Subcutaneous adipose tissue (tissue), 4 donors: ENCODE data around the gene NAA20. TPM values are rescaled to one million over a fixed set of nuclear protein-coding genes. Genes with fewer than 3 reads are reported as not detected.

Source experiments
- CTCF ChIP-seq: fragments of 450-650 bp; IDR thresholded peaks from one replicate; pipeline ENCODE4 v1.5.1; 2016; ENCODE audit warnings: low read depth, mild to moderate bottlenecking, control low read depth, antibody characterized with exemption, moderate library complexity
- total RNA-seq, 4 donors: library from RNA; depleted of rRNA; stranded (reverse); fragments of >200 nt; gene quantifications; one replicate each; pipeline ENCODE4 v1.1.0, GENCODE V29; 2016

NAA20 gene, protein sequence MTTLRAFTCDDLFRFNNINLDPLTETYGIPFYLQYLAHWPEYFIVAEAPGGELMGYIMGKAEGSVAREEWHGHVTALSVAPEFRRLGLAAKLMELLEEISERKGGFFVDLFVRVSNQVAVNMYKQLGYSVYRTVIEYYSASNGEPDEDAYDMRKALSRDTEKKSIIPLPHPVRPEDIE
- total RNA-seq: 10 to 100 TPM; 25.4 to 46.7 (median 42.2) TPM

DNA sequence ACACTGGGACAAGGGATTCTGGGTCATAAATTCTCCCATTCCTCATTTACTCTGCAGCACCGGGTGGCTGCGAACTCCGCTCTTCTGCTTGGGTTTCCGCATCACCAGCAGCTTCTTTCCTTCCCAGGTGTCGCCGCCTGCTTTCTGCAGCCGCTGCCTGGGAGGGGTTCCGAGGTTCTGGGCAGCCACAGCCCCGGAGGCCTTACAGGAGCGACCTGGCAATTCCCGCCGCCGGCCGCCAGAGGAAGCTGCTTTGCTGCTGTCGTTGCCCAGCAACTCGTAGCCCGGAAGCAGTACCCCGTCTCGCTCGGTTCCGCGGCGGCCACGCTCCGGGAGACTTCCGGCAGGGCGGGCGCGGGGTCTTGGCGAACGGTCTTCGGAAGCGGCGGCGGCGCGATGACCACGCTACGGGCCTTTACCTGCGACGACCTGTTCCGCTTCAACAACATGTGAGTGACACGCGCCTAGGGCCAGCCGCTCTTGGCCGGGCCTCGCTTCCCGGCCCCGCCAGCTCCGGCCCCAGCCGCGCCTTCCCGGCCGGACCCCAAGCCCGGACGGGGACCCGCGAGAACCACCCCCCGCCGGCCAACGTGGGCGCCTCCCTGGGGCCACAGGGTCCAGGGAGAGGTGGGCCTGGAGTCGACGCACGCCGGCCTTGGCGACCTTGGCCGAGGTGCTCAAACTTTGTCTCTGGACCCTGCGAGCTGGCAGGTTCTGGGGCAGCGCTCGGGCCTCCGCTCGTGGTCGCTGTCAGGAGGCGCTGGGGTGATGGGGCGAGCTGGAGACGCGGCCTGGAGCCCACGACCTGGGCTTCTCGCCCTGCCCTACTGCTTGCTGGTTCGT is at the start of gene NAA20:
TSS of gene NAA20 (plus strand) at position 362 of the 843 bp plus-strand sequence. CDS start at position 397, 35 bp downstream.
- no peak for TF ChIP-seq CTCF

DNA sequence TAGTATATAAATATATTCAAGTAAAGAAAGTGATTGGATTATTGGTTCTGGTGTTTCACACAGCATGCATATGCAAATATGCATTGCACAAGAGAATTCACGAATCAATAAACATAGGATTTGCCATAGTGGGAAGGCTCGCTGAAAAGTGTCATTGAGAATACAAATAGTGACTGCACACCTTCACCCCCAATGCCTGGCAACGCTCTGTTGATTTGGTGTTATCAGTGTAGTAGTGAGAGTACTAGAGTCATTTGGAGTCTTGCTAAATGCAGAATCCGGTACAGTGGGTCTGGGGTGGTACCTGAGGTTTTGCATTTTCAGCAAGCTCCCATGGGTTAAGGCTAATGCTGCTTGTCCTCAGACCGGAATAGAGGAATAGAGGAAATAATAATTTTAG is 49.7 kb upstream of the NAA20 start:
- TF ChIP-seq CTCF: no peak

GRCh38 chr20:19968028-19968427 is 49.1 kb upstream of the NAA20 start:
- no peak for TF ChIP-seq CTCF

GRCh38 chr20:19968466-19969073 is 48.6 kb upstream of the NAA20 start:
- TF ChIP-seq CTCF: no peak

DNA sequence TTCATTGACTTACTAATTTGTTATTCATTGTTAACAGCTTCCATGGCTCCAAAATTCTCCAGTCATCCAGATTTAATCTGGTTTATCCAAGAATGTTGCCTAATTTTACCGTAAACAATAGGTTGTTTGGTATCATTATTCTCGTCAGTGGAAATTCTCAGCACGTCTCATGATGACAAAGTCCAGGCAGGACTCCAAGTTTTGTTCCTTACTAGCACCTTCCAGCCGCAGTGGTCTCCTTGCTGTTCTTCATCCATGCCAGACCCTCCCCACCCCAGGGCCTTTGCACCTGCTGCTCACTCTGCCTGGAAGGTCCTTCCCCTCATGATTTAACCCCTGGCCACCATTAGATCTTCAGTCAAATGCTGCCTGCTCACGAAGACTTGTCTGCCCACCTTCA is 48.1 kb upstream of the NAA20 start:
- TF ChIP-seq CTCF: no peak

GRCh38 chr20:19969507-19970255 is 47.5 kb upstream of the NAA20 start:
- no peak for TF ChIP-seq CTCF
